GM04503 (cell line): ENCODE data around the gene CPXM1.

Source experiments
- DNase-seq: peaks from one replicate; pipeline ENCODE4 v3.0.0-alpha.2; 2012; ENCODE audit warnings: low read depth

The CPXM1 gene

GRCh38 chr20:2748551-2749342, 51.7 kb downstream of the CPXM1 start:
- no peak for DNase-seq

- no peak for DNase-seq
Measured at GRCh38 chr20:2747676-2748235, 52.7 kb downstream of the CPXM1 start.

- no peak for DNase-seq
Measured at GRCh38 chr20:2746636-2747265, 53.7 kb downstream of the CPXM1 start.

GRCh38 chr20:2745936-2746635, 54.3 kb downstream of the CPXM1 start:
- no peak for DNase-seq

GRCh38 chr20:2745060-2745910, 55.1 kb downstream of the CPXM1 start:
- DNase-seq, result no peak
